HPDE6-E6E7 (cell line): ENCODE data around the gene MVK.
"Not testable (repeated sequence)": the region's sequence is repeated elsewhere in the genome, so short reads cannot be mapped to it uniquely, and the experiment has no call there.

Source experiments
- DNase-seq: peaks from one replicate; pipeline ENCODE4 v3.0.0; 2011; ENCODE audit warnings: missing footprints; ENCODE audit errors: extremely low spot score

MVK gene

DNA sequence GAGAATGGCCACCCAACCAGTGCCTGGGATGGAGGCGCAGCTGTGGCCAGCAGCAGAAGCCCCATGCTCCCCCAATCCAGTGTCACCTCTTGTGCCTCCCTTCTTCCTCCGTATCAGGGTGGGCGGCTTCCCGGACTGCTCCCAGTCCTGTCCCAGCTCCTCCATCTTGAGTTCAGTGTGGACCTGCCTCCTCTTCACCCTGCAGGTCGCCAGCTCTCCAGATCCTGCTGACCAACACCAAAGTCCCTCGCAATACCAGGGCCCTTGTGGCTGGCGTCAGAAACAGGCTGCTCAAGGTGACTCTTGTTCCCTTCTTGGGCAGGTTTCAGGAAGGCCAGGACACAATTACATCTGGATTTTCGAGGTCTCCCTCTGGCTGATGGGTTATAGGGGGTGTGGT is 17.0 kb downstream of the MVK start:
- no peak for DNase-seq

DNA sequence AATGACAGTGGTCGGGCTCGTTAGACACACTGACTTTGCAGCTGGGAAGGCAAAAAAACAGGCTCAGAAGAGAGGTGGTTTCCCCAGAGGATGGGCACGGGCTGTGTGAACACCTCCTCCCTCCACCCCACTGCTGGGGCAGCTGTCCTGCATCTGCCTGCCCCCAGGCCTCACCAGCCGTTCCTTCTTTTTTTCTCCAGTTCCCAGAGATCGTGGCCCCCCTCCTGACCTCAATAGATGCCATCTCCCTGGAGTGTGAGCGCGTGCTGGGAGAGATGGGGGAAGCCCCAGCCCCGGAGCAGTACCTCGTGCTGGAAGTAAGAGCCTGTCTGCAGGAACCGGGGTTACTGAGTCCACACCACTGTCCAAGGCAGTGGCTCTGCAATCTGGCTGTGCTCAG is 17.4 kb downstream of the MVK start:
- no peak for DNase-seq

DNA sequence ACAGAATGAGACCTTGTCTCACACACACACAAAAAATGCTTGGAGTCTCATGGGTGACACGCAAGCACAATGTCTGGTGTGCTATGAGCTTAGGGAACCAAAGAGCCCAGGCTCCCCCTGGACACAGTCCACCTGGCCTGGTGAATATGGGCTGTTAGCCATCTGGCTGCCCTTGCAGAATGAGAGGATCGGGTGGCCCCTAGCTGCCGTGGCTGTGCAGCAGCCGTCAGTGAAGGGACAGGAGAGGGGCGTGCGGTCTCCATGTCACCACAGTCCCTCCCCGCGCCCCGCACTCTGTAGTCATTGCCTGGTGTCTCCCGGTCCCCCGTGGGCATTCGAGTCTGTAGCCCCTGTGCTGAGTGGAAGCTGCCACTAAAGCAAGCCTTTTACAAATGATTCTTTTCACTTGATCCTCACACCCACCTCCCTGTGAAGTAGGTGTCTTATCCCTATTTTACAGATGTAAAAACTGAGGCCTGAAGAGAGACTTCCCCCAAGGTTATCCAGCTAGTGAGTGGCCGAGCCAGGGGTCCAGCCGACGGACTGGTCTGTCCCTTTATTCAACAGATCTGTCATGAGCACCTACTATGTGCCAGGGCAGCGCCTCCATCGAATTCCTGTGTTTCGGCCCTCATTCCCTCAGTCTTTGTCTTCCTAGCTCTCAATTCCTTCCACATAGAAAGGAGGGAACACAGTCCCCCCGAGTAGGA is 18.8 kb downstream of the MVK start:
- DNase-seq: no peak

DNA sequence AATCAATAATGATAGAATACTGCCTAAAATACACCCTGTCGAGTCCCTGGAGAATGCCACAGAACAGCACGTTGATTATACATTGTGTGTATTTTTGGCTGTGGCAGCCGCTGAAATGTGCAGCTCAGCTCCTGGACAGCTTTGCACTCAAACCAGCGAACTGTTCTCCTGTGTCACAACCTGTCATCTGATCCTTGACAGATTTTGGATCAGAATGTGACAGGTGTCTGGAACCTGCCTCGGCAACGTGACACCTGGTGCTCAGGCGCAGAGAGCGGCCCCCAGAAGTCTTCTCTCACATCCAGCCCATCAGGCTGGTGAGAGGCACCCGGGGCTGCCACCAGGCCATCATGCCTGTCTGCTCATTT is 19.3 kb downstream of the MVK start:
- no peak for DNase-seq

DNA sequence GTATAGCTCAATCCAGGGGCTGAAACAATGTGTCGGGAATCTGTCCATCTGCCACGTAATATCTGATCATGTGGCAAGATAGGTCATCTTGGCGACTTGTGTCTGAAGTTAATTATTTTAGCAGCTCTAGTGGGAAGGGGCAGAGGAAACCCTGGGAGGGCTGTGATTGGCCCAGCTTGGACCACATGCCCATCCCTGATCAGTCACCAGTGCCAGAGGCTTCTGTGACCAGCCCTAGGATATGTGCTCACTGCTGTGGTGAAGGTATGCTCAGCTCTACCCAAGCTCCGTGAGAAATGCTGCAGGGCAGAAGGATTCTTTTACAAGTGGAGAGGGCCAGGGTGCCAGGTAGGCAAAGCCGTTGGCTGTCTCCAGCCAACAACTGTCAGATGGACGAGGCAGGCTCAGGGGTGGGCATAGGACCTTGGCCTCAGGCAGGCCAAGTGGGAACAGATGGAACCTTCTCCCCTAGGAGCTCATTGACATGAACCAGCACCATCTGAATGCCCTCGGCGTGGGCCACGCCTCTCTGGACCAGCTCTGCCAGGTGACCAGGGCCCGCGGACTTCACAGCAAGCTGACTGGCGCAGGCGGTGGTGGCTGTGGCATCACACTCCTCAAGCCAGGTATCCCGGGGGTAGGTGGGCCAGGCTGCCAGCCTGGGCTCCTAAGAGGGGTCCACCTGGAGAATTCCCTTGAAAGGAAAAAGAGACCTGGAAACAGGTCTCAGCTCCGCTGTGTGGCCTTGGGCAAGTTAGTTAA is 21.1 kb downstream of the MVK start:
- no peak for DNase-seq

DNA sequence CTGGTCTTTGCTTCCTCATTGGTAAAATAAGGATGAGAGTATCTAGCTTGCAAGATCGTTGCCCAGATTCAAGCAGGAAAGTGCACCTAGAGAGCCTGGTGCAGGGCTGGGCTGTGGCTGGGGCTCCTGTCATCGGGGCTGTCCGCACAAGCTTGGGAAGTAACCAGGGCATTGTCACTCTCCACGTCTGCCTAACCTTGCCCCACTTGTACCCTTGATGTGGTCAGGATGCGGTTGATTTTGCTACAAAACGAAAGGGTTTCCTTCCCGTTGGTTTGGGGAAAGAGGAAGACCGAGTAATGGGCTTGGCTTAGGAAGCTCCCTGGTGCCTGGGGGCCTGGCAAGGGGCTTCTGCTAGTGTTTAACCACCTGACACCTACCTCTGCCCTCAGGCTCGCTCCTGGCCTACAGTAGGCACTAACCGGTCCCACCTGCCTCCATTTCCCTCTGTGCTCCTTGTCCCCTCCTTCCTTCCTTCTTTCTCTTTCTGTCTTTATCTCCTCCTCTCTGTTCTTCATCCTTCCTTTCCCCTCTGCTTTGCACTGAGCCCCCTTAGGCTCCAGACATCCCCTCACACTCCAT is 21.8 kb downstream of the MVK start:
- no peak for DNase-seq

DNA sequence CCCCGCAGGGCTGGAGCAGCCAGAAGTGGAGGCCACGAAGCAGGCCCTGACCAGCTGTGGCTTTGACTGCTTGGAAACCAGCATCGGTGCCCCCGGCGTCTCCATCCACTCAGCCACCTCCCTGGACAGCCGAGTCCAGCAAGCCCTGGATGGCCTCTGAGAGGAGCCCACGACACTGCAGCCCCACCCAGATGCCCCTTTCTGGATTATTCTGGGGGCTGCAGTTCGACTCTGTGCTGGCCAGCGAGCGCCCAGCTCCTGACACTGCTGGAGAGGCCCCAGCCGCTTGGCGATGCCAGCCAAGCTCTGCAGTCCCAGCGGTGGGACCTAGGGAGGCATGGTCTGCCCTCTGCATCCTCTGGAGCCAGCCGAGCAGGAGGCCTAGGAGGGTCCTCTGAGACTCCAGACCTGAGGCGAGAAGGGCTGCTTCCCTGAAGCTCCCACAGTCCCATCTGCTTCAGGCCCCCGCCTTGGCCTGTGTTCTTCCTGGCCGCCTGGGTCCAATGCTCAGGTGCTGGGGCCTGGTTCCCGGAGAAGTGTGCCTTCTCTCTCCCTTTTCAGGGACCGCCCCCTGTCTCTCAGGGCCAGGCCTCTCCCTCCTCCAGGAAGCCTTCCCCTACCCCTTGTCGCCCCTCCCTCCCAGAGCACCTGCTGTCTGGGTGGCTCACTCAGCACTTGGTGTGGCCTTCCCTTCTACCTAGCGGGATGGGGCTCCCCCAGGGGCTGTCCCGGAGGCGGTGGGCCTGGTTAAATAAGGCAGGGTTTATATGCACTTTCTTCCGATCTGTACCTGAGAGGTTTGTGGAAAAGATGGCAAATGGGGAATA is 23.0 kb downstream of the MVK start:
- no peak for DNase-seq

DNA sequence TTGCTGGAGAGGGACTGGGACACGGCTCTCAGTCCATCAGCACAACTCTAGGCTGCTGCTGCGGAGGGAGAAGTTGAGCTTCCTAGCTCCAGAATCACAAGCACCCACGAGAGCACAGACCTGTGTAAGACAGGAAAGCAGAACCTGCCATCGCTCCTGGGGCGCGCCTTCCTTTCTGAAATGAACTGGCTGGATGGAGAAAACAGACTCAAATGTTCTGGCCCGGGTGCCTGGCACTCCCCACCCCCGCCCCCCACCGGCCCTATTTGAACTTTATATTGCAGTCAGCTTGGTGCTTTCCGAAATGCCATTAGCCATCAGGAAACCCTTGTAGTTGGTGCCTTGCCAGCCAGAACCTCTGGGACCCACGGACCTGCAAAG is 23.8 kb downstream of the MVK start:
- DNase-seq: no peak

DNA sequence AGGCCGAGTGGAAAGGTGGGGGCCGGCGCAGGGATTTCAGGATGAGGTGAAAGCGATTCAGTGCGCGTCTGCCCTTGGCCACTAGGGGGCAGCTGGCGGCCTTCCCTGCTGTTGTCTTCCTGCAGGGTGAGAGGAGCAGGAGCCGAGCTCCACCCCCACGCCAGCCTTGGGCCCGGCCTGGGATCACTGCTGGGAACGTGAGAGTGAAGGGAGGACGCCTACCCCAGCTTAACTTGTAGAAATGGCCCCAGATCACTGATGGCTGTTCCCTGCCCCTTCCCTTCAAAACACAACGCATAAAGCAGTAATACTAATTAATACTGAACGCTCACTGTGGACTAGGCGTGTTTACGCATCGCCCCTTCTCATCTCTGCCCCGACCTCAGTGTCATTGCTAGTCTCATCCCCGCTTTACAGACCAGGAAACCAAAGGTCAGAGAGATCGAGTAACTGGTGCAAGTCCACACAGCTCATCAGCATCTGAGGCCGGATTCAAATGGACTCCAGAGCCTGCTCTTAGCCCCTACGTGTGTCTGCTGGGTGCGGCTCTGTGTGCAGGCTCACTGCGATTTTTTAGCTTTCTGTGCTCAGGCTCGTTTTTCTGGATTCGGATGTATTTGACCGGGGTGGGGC is 24.3 kb downstream of the MVK start:
- DNase-seq: peak; percentile 89

DNA sequence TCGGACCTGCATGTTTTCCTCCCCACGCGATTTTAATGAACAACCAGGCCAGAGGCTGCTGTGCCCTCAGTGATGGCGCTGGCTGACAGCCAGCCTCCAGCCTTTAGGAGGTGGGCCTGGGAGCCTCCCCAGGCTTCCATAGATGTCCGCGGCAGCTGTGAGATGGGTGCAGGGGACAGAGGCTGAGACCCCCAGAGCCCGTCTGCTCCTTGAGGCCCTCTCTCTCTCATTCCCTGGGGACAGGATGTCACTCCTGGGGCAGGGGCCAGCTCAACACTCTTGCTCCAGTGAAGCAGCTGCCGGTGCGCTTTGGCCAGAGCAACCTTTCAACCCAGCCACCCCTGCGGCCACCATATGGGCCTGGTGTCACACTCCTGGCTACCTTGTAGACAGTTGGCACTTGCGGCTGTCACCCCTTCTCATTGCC is 24.8 kb downstream of the MVK start:
- DNase-seq: no peak

DNA sequence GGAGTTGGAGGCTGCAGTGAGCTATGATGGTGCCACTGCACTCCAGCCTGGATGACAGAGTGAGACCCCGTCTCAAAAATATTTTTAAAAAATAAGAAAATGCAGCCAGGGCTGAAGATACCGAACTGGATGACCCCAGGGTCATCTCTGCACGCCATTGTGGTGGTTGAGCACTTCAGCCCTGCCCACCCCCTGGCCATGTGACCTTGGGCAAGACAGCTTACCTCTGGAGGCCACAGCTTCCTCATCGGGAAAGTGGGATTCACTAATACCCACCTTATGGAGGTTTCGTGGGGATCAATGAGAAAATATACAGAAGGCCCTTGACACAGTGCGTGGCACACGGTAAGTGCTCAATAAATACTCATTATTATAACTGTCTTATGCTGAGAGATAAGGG is 25.5 kb downstream of the MVK start:
- DNase-seq: no peak

DNA sequence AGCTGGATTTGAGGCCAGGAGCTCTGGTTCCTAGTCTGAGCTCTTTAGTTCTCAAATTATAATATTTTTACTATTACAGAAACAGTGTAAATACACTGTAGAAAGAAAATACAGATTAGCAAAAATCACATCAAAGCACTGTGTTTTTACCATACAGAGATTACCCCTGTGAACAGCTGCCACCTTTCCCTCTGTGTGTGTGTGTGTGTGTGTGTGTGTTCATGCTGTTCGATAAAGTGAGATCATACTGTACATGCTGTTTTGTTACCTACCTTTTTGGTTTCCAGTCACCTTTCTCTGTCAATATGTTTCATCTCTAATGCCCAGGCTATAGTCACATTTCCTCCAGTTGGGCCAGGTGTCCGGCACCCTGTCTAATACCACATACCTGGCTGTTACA is 26.9 kb downstream of the MVK start:
- DNase-seq: no peak

DNA sequence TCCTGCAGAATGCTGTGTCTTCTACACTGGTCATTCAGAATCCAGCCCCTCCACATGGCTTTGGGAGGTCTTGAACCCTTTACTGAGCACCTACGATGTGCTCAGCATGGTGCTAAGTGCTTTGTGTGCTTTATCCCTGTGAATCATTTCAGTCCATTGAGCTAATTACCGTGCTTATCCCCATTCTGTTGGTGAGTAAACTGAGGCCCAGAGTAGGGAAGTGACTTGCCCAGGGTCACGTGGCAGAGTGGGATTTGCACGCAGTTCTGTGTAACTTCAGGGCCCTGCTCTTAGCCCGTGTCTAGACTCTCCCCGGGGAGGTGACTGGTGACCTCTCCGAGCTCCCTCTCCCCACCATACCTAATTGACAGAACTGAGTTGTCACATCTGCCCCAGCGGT is 27.4 kb downstream of the MVK start:
- DNase-seq: no peak

DNA sequence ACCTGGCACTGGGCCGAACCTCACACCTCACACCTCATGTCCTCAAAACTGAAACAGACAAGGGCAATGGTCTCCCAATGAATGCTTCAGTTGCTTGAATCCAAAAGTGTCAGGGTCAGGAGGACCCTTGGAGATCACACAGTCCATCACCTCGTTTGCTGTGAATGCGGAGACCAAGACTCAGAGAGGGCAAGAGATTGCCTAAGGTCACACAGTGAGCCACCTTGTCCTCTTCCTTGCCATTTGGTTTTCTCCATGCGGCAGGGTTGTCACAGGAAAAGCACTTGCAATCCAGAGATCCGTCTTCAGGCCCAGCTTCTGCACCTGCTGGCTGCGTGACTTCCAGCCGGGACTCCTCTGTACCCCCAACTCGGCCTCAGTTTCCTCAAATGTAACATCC is 28.0 kb downstream of the MVK start:
- no peak for DNase-seq

DNA sequence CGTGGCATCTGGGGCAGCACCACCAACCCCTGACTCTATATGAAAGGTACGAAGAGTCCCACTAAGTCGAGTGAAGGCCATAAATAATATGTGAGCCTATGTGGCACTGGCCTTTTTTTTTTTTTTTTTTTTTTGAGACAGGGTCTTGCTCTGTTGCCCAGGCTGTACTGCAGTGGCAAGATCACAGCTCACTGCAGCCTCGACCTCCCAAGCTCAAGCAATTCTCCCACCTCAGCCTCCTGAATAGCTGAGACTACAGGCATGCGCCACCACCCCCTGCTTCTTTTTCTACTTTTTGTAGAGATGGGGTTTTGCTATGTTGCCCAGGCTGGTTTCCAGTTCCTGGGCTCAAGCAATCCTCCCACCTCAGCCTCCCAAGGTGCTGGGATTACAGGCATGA is 28.5 kb downstream of the MVK start:
- DNase-seq: not testable (repeated sequence)

DNA sequence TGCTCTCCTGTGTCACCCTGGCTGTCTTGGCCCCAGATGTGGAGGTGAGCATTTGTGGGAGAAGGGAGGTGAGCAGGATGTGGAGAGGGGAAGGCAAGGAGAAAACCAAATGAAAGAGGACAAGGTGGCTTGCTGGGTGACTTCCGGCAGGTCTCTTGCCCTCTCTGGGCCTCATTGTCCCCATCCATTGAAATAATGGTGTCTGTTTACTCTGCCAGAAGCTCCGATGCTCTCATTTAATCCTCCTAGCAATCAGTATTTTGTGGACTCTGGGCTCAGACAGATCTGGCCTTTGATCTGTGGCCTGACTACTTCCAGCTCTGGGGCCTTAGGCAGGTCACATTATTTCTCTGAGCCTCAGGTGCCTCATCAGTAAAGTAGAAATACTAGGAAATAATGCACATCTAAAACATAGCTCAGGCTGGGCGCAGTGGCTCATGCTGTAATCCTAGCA is 30.6 kb downstream of the MVK start:
- no peak for DNase-seq

DNA sequence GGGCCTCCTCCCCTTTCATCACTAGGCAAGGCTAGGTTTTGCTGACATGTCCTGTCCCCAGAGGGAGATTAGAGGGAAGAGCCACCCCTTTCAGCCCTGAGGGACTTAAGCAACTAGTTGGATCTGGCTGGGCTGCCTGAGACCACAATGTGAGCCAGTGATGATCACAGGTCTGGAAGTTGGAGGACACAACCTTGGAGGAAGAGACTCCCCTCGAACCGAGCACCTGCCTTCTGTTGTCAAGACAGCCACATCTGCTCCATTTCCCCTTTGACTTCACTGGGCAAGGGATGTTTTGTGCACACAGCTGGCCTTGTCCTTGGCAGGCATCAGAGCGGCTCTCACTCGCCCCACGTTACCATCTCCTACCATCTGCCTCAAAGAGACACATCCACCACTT is 31.4 kb downstream of the MVK start:
- no peak for DNase-seq

DNA sequence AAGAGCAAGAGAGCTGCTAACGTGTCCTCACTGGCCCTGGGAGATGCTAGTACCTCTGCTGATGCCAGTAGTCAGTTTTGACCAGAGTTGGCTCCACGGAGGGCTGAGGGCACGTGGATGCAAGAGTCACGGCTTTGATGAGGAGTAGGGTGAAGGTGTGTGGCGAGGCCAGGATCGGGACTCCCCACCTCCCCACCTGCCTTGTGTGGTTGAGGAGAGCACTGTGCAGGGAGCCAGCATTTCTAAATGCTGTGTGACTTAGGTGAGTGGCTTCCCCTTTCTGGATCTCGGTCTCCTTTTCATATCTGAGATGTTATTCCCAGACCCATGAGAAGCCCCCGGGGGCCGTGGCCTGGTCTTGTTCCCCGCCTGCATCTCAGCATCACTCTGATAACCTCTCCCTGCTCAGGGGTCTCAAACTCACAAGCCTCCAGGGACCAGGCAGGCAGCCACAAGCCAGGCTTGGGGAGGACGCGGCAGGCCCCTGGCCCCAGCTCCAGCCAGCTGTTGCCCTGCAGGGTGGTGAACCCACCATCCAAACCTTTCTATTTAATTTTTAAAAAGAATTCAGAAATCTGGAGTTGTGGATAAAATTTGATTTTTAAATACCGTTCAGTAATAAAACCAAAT is 32.1 kb downstream of the MVK start:
- DNase-seq: no peak

DNA sequence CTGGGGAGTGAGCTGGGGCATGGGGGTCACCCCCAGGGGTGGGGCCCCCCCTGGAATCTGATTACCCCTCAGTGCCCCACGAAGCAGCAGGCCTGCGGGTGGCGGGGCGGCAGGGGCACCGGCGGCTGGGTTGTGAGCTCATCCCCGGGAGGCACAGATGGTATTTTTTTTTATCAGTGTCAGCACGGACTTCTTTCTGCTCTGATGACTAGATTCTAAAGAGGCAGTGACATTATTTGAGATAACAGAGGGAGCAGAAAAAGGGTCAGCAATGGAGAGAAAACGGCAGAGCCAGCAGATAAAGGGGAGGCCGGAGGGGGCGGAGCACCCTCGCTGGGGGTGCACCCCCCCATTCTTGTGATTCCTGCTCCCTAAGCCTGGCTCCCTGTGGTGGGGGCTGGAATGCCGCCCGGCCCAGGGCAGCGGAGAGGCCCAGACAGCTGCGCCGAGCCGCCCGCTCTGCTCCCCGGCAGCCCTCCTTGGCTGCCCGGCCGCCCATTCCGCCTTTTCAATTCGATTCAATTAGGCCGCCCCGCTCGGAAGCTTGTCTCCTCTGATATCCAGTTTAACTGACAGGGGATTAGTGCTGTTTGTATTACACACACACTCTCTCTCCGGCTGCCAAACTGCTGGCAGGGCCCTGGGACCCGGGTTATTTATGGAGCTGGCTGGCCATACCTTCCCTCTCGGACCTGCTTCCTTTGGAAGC is 32.9 kb downstream of the MVK start:
- no peak for DNase-seq

DNA sequence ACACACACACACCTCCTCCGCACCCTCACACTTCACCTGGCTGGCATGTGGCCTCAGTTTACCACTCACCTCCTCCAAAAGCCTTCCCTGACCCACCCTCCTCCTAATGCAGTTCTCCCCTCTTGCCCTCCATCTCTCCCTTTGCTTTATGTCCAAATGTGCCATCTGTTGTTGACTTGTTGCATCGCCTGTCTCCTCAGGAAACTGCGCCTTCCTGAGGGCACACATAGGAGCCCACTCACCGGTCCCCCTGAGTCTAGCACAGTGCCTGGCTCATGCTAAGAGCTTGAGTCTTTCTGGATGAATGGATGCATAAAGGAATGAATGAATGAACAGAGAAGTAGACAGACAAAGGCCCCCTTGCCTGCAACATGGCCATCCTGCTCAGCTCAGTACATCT is 34.0 kb downstream of the MVK start:
- no peak for DNase-seq

DNA sequence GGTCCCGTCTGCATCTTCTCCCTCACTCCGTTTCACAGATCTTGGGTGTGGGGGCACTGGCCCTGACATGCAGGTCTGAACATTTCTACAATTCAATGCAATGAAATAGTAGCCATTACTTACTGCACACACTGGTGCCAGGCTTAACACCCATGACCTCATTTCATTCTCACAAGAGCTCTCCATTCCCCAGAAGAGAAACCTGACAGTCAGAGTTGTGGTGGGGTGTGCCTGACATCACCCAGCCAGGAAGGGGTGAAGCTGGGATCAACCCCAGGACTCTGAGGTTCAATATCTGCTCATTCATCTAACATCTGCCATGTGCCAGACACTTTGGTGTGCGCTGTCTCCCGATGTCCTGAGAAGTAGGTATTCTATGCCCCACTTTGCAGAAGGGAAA is 34.7 kb downstream of the MVK start:
- DNase-seq: no peak
